ENCODE results near the gene KLF7.
"Not testable (repeated sequence)": the region's sequence is repeated elsewhere in the genome, so short reads cannot be mapped to it uniquely, and the experiment has no call there.

Gene KLF7

DNA sequence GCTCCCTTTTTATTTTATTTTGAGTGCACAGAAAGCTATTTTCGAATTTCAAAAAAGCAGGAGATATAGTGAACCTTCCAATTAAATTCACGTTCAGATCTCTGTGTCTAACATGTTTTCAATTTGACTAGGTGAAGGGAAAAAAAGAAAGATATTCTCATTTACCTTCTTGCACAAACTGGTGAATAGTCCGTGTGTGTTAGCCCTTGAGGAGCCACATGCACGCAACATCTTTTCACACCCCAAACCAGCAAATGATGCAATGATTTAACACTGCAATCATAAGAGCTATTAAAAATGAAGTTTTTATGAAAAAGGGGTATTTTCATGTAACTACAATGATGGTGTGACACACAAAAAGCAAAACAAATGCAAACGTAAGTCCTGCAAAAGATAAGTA is 116.6 kb downstream of the KLF7 start:
- no peak for DNase-seq

DNA sequence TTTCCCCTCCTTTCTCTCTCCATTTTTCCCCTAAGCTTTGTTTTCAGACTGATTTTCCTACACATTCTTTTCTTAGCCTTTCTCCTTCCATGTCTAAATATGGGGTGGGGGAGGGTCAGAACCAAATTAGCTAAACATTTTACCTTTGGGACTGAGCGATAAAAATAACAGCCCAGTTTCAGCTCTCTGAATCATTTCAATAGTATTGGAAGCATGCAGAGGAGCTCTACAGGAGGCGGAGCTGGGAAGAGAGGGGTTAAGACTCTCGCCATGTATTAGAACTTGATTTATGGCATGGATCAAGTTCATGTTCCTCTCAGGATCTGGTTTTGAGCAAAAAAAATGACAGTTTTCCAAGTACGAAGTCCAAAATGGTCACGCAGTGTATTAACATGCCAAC is 117.3 kb downstream of the KLF7 start:
- DNase-seq, result no peak

DNA sequence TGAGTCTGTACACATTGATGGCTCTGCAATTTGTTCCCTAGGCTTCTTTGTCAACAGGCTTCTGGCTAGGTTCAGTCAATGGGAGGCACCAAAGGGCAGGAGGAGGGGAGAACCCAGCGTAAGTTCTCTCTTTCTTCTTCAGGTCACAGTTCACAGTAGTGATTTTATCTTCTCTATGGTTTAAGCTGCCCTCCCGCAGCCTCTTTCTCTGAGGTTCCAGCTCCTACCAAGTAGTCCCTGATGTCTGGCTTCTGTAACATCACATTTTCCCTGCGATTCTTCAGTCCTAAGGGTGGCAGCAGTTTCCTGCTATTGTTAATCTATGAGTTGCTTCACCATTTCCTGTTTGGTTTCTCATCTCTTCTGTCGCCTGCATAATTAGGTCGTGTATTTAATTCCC is 119.0 kb downstream of the KLF7 start:
- peak; percentile 26 to 65 for DNase-seq

DNA sequence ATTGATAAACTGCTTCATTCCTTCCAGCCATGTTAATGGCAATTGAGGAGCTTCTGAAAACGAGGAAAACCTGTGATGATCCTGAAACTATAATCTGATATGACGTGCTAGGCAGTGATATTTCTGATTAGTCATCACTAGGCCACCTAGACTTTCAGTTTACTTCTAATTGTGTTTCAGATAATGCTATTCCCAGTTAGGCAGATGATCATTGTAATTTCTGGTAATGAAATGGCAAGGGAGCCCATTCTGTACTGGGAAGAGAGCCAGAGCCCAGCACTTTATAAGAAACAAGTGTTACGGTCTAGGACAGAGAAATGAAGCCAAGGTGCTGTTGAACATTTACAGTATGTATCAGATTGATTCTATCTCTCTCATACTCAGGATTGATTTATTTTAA is 120.2 kb downstream of the KLF7 start:
- DNase-seq, result no peak

DNA sequence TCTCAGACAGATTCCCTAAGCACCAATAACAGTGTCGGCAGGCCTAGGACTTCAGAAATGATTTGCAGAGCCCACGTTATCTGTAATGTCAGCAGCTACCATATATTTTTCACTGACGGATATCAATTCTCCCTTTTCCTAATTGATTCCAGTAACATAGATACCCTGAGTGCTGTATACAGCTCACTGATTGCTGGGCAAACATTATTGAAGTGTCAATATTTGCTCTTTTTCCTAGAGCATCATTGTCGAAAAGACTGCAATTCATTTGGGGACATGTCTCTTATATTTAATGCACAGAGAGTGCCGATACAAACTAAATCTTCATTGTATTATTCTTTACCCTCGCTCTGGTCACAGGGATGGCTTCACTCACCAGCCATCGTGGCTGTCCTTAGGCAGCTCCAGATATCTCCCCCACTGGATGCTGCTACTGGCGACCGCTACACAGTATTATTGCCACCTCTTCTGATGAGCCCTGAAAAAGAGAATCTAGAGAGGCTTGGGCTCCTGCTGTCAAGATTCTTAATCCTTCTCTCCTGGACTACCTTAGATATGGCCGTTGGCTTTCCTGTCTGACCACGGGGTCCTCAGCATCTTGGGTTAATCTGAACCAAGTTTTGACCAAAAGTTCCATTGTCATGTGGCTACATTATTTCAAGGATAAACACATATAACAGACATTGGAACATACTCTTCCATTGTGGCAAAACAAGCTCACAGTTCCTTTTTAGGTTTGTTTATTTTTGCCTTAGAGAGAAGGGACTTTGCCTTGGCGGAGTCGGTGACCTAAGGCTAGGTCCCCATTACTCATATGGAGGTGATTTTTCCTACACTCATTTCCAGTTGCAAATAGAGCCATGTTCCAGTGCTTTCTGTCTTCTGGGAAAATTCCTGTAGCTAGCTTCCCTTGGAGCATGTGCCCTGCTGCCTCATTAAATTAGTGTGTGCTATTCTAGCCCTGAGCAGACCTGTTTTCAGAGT is 121.1 kb downstream of the KLF7 start:
- DNase-seq, result no peak

DNA sequence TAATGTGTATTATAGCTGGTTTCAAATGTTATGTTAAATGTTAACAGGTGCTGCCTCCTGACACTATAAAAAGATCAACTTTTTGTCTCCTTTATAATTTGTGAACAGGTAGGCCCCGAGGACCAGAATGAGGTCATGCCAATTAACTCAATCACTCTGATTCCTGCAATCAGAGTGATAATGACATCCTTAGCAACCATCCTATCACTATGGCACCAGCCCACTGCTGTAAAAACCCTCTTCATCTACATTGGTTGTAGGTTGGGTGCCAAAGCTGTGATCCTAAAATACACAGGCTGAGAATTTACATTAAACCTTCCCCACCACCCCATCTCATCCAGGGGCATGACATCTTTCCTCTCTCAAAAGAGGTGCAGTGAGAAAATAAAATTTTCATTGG is 122.9 kb downstream of the KLF7 start:
- no peak for DNase-seq

DNA sequence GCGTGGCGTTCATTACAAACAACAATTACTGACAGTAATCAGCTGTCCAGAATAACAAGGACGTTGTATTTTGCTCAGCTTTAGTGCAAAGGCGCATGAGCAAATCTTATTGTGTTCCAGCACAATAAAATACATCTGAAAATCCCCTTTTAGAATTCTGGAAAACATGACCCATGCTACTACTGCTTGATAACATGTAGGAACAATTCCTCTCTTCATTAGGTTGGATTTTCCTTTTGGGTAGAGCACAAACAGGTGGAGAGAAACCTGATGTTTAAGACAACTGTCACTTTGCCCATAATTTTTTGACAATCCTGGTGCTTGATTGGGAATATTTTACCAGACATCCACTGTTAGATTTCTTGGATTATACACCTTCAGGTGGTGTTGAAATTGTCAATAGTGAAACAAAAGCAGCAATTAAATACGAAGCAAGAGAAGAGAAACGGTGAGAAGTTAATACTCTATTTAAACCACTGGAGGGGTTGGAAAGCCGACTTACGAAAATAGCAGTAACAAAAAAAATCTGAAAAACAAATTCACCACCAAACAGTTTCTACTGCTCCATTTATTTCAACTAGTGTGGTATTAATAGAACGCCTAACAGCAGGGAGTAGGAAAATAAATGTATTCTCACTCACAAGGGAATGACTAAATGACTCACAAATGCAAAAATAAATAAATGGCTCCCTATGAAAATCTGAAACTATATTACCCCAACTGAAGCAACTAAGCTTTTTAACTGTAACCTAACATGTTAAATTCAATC is 123.8 kb downstream of the KLF7 start:
- no peak for DNase-seq

DNA sequence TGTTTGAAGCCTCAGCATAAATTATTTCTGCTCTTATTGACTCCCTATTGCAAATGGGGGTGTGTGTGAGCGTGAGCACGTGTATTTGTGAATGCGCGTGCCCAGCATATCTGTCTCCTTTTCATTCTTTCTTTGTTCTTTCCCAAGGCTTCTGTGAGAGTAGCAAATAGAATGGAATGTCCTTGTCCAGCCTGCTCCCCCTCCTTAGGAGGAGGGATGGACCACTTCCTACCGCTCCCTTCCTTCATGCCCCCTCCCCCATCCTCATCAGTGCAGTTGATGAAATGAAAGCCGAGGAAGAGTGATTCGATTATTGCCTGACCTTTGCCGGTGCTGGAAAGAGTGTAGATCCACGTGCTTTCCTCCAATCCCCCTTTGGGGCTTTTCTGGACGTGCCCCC is 124.5 kb downstream of the KLF7 start:
- no peak for DNase-seq

DNA sequence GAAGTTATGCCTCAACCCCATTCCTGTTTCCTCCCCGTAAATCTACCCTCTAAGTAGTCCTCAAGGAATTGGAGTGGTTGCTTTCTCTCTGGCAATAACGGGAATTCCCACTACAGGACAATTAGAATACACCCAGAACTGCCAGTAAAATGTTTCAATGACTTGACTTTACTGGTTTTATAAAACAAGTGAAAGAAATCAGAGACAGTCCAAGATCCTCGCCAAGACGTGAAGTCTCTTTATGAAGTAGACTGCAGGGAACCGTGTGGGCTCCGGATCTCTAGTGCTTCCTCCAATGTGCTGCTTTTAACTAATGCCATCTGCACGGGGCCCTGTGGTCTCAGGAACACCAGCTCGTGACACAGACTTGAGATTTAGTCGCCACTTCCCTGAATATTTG is 125.1 kb downstream of the KLF7 start:
- no peak for DNase-seq

DNA sequence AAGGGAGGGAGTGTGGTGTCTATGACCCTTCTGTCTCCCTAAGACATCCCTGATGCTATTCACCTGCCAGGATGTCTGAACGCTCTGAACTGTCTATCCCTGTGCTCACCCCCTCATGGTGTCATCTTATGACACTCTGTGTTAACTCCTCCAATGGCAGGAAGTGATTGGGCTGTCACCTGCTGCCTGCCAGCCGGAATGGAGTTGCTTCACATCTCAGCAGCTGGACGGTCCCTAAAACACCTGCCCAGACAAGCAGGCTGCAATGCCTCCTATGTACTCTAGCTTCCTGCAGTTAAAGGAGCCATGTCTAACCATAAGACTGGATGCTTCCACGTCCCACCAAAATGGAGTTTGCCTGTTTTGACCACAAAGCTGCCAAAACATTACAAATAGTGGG is 126.5 kb downstream of the KLF7 start:
- DNase-seq, result no peak

DNA sequence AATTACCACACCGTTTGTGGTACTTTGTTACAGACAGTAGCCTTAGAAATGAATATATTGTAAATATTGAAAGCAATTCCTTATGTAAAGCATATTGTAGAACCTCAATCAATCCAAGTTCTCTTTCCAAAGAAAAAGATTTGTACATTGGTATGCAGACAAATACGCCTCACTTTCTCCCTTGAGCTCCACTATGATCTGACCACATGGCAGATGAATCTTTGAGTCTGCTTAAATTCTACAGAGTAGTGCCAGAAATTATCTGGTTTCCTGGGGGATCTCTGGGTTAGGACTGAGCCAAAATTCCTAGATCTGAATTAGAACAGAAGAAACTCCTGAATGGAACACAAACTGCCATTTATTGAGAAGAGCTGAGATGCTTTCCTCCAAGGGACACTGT is 127.4 kb downstream of the KLF7 start:
- no peak for DNase-seq

DNA sequence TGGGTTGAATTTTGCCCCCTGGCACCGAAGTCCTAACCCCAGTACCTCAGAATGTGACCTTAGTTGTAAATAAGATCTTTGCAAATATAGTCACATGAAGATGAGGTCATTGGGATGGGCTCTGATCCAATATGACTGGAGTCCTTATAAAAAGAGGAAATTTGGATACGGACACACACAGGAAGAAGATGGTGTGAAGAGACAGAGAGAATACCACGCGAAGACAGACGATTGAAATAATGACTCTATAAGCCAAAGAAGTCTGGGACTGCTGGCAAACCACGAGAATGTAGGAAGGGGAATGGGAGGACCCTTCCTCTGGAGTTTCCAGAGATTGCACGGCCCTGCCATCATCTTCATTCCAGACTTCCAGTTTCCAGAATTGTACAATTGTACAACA is 127.9 kb downstream of the KLF7 start:
- no peak for DNase-seq

DNA sequence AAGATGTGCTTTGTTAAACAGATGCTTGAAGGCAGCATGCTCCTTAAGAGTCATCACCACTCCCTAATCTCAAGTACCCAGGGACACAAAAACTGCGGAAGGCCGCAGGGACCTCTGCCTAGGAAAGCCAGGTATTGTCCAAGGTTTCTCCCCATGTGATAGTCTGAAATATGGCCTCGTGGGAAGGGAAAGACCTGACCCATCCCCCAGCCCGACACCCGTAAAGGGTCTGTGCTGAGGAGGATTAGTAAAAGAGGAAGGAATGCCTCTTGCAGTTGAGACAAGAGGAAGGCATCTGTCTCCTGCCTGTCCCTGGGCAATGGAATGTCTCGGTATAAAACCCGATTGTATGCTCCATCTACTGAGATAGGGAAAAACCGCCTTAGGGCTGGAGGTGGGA is 128.7 kb downstream of the KLF7 start:
- not testable (repeated sequence) for DNase-seq

DNA sequence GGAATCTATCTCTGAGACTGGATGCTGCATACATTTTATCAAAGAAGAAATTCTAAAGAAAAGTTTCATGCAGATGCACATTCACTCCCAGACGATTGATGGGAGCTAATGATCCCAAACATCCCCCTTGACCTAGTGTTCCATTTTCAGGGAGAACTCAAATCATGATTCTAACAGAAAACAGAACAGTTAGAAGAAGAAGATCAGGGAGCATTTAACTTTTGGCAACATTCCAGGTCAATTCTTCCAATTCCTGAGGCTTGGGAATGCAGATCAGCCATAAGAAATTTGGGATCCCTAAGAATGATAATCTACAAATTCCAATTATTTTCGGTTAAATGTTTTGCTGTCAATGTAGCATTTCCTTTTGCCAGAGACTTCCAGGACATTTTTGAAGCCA is 129.9 kb downstream of the KLF7 start:
- DNase-seq, result no peak

DNA sequence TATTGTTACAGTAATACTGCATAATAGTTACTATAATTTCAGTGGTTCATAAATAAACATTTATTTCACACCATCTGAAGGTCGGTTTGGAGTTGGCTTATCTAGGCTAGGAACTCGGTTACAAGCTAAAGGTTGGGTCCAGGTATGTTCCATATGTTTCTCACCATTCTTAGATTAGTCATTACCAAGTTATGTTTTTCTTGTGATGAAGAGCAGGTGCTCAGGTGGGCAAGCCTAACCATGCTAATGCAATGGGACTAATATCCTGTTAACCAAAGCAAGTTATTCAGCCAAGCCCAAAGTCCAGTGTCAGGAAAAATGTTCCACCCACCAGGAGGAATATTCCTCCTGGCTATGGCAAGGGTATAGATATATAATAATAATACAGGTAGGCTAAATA is 133.3 kb downstream of the KLF7 start:
- DNase-seq, result no peak

Data from Kasumi-1 (cell line).